Left ventricle myocardium inferior (tissue), 1 donor: Measurements from ENCODE around the gene NOTUM. TPM values are rescaled to one million over a fixed set of nuclear protein-coding genes. Genes with fewer than 3 reads are reported as not detected.

Source experiments
- DNase-seq: peaks from one replicate; pipeline ENCODE4 v3.0.0-alpha.2; 2020
- H3K27ac ChIP-seq: fragments of 200-600 bp; replicated peaks from 2 replicates; pipeline ENCODE4 v1.8.0; 2021
- H3K27me3 ChIP-seq: fragments of 200-600 bp; 2 replicates; pipeline ENCODE4 v1.8.0; 2021; ENCODE audit warnings: low read depth
- H3K36me3 ChIP-seq: fragments of 200-600 bp; 2 replicates; pipeline ENCODE4 v1.8.0; 2021
- H3K4me1 ChIP-seq: fragments of 200-600 bp; 2 replicates; pipeline ENCODE4 v1.8.0; 2021
- H3K4me3 ChIP-seq: fragments of 200-600 bp; 2 replicates; pipeline ENCODE4 v1.8.0; 2021; ENCODE audit warnings: mild to moderate bottlenecking, moderate library complexity
- H3K9me3 ChIP-seq: fragments of 200-600 bp; replicated peaks from 2 replicates; pipeline ENCODE4 v1.8.0; 2021
- CTCF ChIP-seq: fragments of 200-600 bp; IDR thresholded peaks from 2 replicates; pipeline ENCODE4 v1.8.0; 2021; ENCODE audit warnings: antibody characterized with exemption, mild to moderate bottlenecking, borderline replicate concordance
- intact Hi-C: fragments of 100-400 bp; cut with micrococcal nuclease; formaldehyde crosslinking; loops from one replicate; pipeline ENCODE4 v1.11.0; 2022
- total RNA-seq: library from RNA; stranded (reverse); fragmentation: NEBNext Ultra II Directional; extraction: Animal tissue kit (Norgen Biotek cat#: 25700); gene quantifications from one replicate; pipeline ENCODE4 v1.2.1, GENCODE V29; 2021
- donor health status: DM: no; HTN: yes; CAD: no; lungs with severe emphysema.

NOTUM gene
- total RNA-seq, 1 donor from 2014 or later: not detected

GRCh38 chr17:81993729-81994592 lies 33.0 kb upstream of the NOTUM start:
- peaks cover 31% of the 10 kb centered on the region for H3K4me1 ChIP-seq
- H3K27ac ChIP-seq: no peak overlapping the region
- DNase-seq: no peak
- H3K36me3 ChIP-seq: peaks cover 15% of the 10 kb centered on the region
- H3K4me3 ChIP-seq: no peak overlapping the region
- intact Hi-C loops: no loop called here
- no peaks in the 10 kb centered on the region for H3K9me3 ChIP-seq
- TF ChIP-seq CTCF: no peak
- H3K27me3 ChIP-seq: no peaks in the 10 kb centered on the region

- Histone ChIP-seq H3K36me3 (peaks cover 15% of the 10 kb centered on the region), H3K9me3 (no peaks in the 10 kb centered on the region), H3K4me1 (peaks cover 25% of the 10 kb centered on the region), H3K4me3 (peak overlapping the region; percentile 57), H3K27ac (peak overlapping the region; percentile 92), H3K27me3 (no peaks in the 10 kb centered on the region)
- DNase-seq: no peak
- intact Hi-C loops: no loop called here
- TF ChIP-seq CTCF: no peak
These were observed 31.5 kb upstream of the NOTUM start for GRCh38 chr17:81992306-81993102.

DNA sequence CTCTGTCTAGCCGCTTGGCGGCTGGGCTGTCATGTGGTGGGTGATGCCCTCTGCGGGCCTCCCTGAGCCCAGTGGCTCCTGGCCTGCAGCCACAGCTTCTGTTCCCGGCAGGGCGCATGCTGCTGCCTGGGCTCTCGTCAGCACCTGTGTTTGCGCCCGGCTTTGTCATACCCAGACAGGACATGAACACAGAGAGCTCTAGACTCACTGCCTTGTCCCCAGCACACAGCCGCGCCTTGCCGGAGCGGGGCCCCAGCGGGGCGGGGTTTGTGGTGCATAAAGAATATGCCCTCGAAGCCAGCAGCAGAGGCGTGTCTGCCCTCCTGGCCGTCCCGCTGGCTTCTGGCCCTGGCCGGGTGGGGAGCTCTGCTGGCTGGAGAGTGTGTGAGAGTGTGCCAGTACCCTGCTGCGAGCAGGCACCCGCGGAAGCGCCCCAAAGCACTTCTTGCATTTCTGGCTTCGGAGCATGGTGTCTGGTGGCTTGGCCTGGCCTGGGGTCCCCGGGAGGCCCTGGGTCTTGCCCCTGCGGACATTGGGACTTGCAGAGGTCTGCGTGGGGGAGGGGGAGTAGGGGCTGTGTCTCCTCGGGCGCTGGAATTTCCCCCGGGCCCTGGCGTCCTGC lies 30.8 kb upstream of the NOTUM start:
- intact Hi-C loops: no loop called here
- peaks cover 25% of the 10 kb centered on the region for H3K4me1 ChIP-seq

DNA sequence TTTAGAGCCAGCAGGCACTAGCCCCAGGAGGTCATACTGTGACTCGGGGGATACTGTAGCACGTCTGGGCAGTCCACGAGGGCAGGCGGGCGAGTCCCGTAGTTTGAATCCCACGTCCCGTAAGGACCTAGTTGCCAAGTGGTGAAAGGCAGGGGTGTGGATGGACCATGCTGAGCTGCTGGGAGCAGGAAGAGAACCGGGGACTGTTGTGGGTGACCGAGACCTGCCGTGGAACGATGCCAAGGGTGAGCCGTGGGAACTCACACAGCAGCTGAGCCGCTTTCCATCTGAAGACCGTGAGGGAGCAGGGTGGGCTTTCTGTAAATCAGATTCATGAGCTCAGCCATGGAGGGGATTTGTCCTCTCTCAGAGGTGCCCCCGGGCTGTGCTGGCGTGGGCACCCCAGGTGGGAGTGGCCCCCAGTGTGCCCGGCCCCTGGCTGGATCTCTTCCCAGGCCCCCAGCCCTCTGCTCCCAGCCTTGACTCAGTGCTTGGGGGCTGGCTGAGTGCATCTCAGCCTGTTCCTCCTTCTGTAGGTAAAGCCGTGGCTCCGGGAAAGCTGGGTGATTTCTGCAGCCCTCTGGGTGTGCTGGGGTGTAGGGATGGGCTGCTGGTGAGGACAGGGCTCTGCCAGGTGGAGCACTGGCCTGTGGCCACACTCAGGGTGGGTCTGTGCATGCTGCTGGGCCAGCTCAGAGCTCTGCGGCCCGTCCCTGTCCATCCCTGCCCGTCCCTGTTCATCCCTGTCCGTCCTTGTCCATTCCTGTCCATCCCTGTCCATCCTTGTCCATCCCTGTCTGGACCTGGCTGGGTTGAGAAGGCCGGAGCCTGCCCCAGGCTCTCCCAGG lies 30.1 kb upstream of the NOTUM start:
- intact Hi-C loops: no loop called here
- peaks cover 7% of the 10 kb centered on the region for H3K36me3 ChIP-seq
- H3K9me3 ChIP-seq: no peaks in the 10 kb centered on the region
- H3K27ac ChIP-seq: peak overlapping the region; percentile 92
- H3K27me3 ChIP-seq: no peaks in the 10 kb centered on the region
- peak overlapping the region; percentile 57 for H3K4me3 ChIP-seq
- H3K4me1 ChIP-seq: peaks cover 25% of the 10 kb centered on the region
- no peak for DNase-seq
- TF ChIP-seq CTCF: no peak

More for the DNA sequence above, 30.8 kb upstream of the NOTUM start:
- peaks cover 9% of the 10 kb centered on the region for H3K36me3 ChIP-seq
- TF ChIP-seq CTCF: no peak
- H3K27me3 ChIP-seq: no peaks in the 10 kb centered on the region
- no peaks in the 10 kb centered on the region for H3K9me3 ChIP-seq
- H3K27ac ChIP-seq: peak overlapping the region; percentile 92
- DNase-seq: peak; percentile 79
- peak overlapping the region; percentile 57 for H3K4me3 ChIP-seq
